GM12891 (cell line): ENCODE data around the gene QSOX2.

ENCODE experiments used
- POLR2A ChIP-seq: IDR thresholded peaks from 2 replicates; pipeline ENCODE4 v1.6.1; 2011; ENCODE audit warnings: low read depth, low read length, control low read depth
- POLR2AphosphoS5 ChIP-seq: IDR thresholded peaks from 2 replicates; pipeline ENCODE4 v1.6.1; 2011; ENCODE audit warnings: low read depth, low read length, control low read depth
- POU2F2 ChIP-seq: IDR thresholded peaks from 2 replicates; pipeline ENCODE4 v1.6.1; 2011; ENCODE audit warnings: low read depth, mild to moderate bottlenecking, control low read depth, low read length, moderate library complexity

DNA sequence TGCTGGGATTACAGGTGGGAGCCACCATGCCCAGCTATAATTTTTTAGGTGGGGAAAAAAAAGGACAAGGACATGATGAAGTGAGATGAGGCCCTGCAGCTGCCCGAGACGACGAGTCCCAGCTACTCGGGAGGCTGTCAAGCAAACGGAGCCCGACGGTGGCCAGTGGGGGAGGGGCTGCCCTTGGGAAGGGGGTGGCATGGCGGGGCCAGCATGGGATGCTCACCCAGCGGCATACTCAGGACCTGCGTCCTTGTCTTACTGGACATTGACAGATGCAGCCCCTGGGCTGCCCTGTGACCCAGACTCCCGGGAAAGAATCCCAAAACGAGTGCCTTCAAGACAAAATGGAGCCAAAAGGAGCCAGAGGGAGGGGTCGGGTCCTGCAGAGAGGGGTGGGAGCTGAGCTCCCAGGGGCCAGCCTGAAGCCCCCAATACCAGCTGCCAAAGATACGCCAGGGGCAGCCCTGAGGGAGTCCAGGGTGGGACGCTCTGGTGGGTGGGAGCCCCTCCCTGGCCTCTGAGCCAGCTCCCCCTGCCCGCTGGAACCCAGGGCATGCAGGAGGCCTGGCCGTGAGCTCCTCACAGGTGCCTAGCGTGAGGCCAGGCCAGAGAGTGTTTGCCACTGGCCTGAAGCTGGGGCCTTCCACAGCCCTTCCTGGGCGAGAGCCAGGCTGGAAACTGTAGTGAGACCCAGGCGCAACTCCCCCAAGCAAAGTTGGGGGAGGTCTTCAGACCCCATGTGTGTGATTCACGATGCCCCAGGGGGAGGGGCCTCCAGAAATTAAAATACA is 42.5 kb upstream of the QSOX2 start:
- TF ChIP-seq POLR2AphosphoS5: no peak
- TF ChIP-seq POLR2A: no peak
- TF ChIP-seq POU2F2: no peak
